Measurements from ENCODE around the gene DIP2C. TPM values are rescaled to one million over a fixed set of nuclear protein-coding genes. Genes with fewer than 3 reads are reported as not detected.
"Not testable (repeated sequence)": the region's sequence is repeated elsewhere in the genome, so short reads cannot be mapped to it uniquely, and the experiment has no call there.

The DIP2C gene
- total RNA-seq, 2 donors from 2014 or later: 11.0 to 12.2 TPM

- intact Hi-C loops (cut with DNase I, micrococcal nuclease): no loop called here
- ATAC-seq (no peak), DNase-seq (no peak)
These were observed 53.3 kb downstream of the DIP2C start for GRCh38 chr10:636016-636730.

GRCh38 chr10:635088-635861 lies 54.2 kb downstream of the DIP2C start:
- DNase-seq (peak in 1 of 2 donors; percentile 28), ATAC-seq (no peak)
- intact Hi-C loops (cut with DNase I, micrococcal nuclease): no loop called here

GRCh38 chr10:634256-634655 lies 55.2 kb downstream of the DIP2C start:
- DNase-seq (no peak), ATAC-seq (peak; percentile 12)
- intact Hi-C loops (cut with DNase I, micrococcal nuclease): no loop called here

GRCh38 chr10:633279-634245 lies 55.9 kb downstream of the DIP2C start:
- intact Hi-C loops (cut with DNase I, micrococcal nuclease): no loop called here
- DNase-seq (peak in 1 of 2 donors; percentile 23), ATAC-seq (peak; percentile 32)

GRCh38 chr10:632807-633177 lies 56.7 kb downstream of the DIP2C start:
- intact Hi-C loops (cut with DNase I, micrococcal nuclease); DNase-seq; ATAC-seq: not testable (repeated sequence)

GRCh38 chr10:632155-632806 lies 57.2 kb downstream of the DIP2C start:
- intact Hi-C loops (cut with DNase I, micrococcal nuclease); DNase-seq; ATAC-seq: not testable (repeated sequence)

GRCh38 chr10:631266-631665 lies 58.2 kb downstream of the DIP2C start:
- DNase-seq: no peak
- intact Hi-C loops (cut with DNase I, micrococcal nuclease): no loop called here
- ATAC-seq: no peak

GRCh38 chr10:630581-631073 lies 58.8 kb downstream of the DIP2C start:
- ATAC-seq: no peak
- DNase-seq: no peak
- intact Hi-C loops (cut with DNase I, micrococcal nuclease): no loop called here

- intact Hi-C loops (cut with DNase I, micrococcal nuclease): no loop called here
- no peak for DNase-seq
These were observed 60.1 kb downstream of the DIP2C start for GRCh38 chr10:629186-629998.

GRCh38 chr10:628386-629045 lies 61.0 kb downstream of the DIP2C start:
- no peak for DNase-seq
- intact Hi-C loops (cut with DNase I, micrococcal nuclease): no loop called here
- ATAC-seq: no peak

More at GRCh38 chr10:629186-629998, 60.1 kb downstream of the DIP2C start:
- ATAC-seq: no peak

- intact Hi-C loops (cut with DNase I, micrococcal nuclease): no loop called here
- no peak for ATAC-seq
- DNase-seq: peak in 1 of 2 donors; percentile 21
These were observed 62.2 kb downstream of the DIP2C start for GRCh38 chr10:627032-627992.

- intact Hi-C loops (cut with DNase I, micrococcal nuclease): no loop called here
- peak in 1 of 2 donors; percentile 23 for DNase-seq
- ATAC-seq: no peak
These were observed 63.4 kb downstream of the DIP2C start for GRCh38 chr10:625751-626711.

- intact Hi-C loops (cut with DNase I, micrococcal nuclease): no loop called here
- peak in 1 of 2 donors; percentile 30 for DNase-seq
- no peak for ATAC-seq
These were observed 64.2 kb downstream of the DIP2C start for GRCh38 chr10:625333-625696.

GRCh38 chr10:624605-625332 lies 64.7 kb downstream of the DIP2C start:
- intact Hi-C loops (cut with DNase I, micrococcal nuclease): no loop called here
- DNase-seq (peak; percentile 38 to 61), ATAC-seq (peak; percentile 37)

- intact Hi-C loops (cut with DNase I, micrococcal nuclease): no loop called here
- ATAC-seq (no peak), DNase-seq (no peak)
These were observed 65.2 kb downstream of the DIP2C start for GRCh38 chr10:624312-624604.

All from left colon (tissue), 2 donors.